HEK293 (cell line): Measurements from ENCODE around the gene SIRPB2.

Experiments used
- CTCF ChIA-PET: fragments of 350-600 bp; formaldehyde crosslinking; extraction: SDS; loops from one replicate; lab custom pipeline; 2021; ENCODE audit warnings: antibody characterized with exemption; lab: Yijun Ruan, JAX
- POLR2A ChIA-PET: fragments of 300-600 bp; formaldehyde crosslinking; extraction: SDS; loops from one replicate; lab custom pipeline; 2020; ENCODE audit warnings: antibody characterized with exemption, inconsistent platforms; lab: Yijun Ruan, JAX
- H3K27ac ChIP-seq: fragments of 200-500 bp; sonication (Bioruptor generic); 2 replicates; pipeline ENCODE4 v1.5.1; 2014; ENCODE audit warnings: low read depth, low read length, control low read depth, inconsistent platforms; ENCODE audit errors: extremely low read depth
- H3K36me3 ChIP-seq, 2 experiments: fragments of 200-500 bp in 1 of 2; sonication (Bioruptor generic) in 1 of 2; 1 replicate in 1 of 2; 2 replicates in 1 of 2; pipeline ENCODE4 v1.5.1; 2014 to 2017; ENCODE audit warnings: inconsistent platforms in 2 of 2, low read length in 2 of 2; ENCODE audit not compliant: control insufficient read depth in 2 of 2, insufficient read depth in 1 of 2
- H3K4me1 ChIP-seq: fragments of 200-500 bp; sonication (Bioruptor generic); 2 replicates; pipeline ENCODE4 v1.5.1; 2014; ENCODE audit warnings: mild to moderate bottlenecking, low read length, inconsistent platforms; ENCODE audit not compliant: control insufficient read depth, insufficient read depth
- H3K4me3 ChIP-seq: 2 replicates; pipeline ENCODE4 v1.5.1; 2011; ENCODE audit warnings: low read depth, mild to moderate bottlenecking, control low read depth, low read length, moderate library complexity
- H3K9me3 ChIP-seq: fragments of 200-500 bp; sonication (Bioruptor generic); 2 replicates; pipeline ENCODE4 v1.5.1; 2014; ENCODE audit warnings: low read depth, low read length, inconsistent platforms; ENCODE audit not compliant: control insufficient read depth, insufficient read depth
- GFI1B ChIP-seq: fragments of 450-650 bp; formaldehyde crosslinking; IDR thresholded peaks from 2 replicates; pipeline ENCODE4 v1.5.1; 2016; ENCODE audit warnings: missing biosample characterization, missing genetic modification characterization
- GLIS1 ChIP-seq: fragments of 450-650 bp; formaldehyde crosslinking; IDR thresholded peaks from 2 replicates; pipeline ENCODE4 v1.5.1; 2016; ENCODE audit warnings: missing biosample characterization, missing genetic modification characterization
- OVOL3 ChIP-seq: fragments of 450-650 bp; formaldehyde crosslinking; IDR thresholded peaks from 2 replicates; pipeline ENCODE4 v1.5.1; 2016; ENCODE audit warnings: missing biosample characterization, missing genetic modification characterization
- PRDM2 ChIP-seq: fragments of 450-650 bp; formaldehyde crosslinking; IDR thresholded peaks from 2 replicates; pipeline ENCODE4 v1.5.1; 2016; ENCODE audit warnings: missing biosample characterization, missing genetic modification characterization, borderline replicate concordance
- SP3 ChIP-seq: fragments of 450-650 bp; formaldehyde crosslinking; IDR thresholded peaks from 2 replicates; pipeline ENCODE4 v1.5.1; 2016; ENCODE audit warnings: missing biosample characterization, missing genetic modification characterization
- YY1 ChIP-seq: fragments of 450-650 bp; formaldehyde crosslinking; IDR thresholded peaks from 2 replicates; pipeline ENCODE4 v1.5.1; 2018; ENCODE audit warnings: missing biosample characterization, missing genetic modification characterization
- ZBTB8A ChIP-seq: fragments of 450-650 bp; formaldehyde crosslinking; IDR thresholded peaks from 2 replicates; pipeline ENCODE4 v1.5.1; 2016; ENCODE audit warnings: missing biosample characterization, missing genetic modification characterization
- ZNF10 ChIP-seq: fragments of 450-650 bp; formaldehyde crosslinking; IDR thresholded peaks from 2 replicates; pipeline ENCODE4 v1.5.1; 2017; ENCODE audit warnings: missing biosample characterization, missing genetic modification characterization
- ZNF19 ChIP-seq: fragments of 450-650 bp; formaldehyde crosslinking; IDR thresholded peaks from 2 replicates; pipeline ENCODE4; 2016; ENCODE audit warnings: missing biosample characterization, missing genetic modification characterization, low read depth
- ZNF266 ChIP-seq: fragments of 450-650 bp; formaldehyde crosslinking; IDR thresholded peaks from 2 replicates; pipeline ENCODE4 v1.5.1; 2016; ENCODE audit warnings: missing biosample characterization, missing genetic modification characterization, low read depth
- ZNF311 ChIP-seq: fragments of 450-650 bp; formaldehyde crosslinking; IDR thresholded peaks from 2 replicates; pipeline ENCODE4 v1.5.1; 2017; ENCODE audit warnings: missing biosample characterization, missing genetic modification characterization, borderline replicate concordance
- ZNF354C ChIP-seq: fragments of 450-650 bp; formaldehyde crosslinking; IDR thresholded peaks from 2 replicates; pipeline ENCODE4 v1.5.1; 2016; ENCODE audit warnings: missing biosample characterization, missing genetic modification characterization, low read depth, borderline replicate concordance
- ZNF366 ChIP-seq: fragments of 450-650 bp; formaldehyde crosslinking; conservative IDR thresholded peaks from 2 replicates; pipeline ENCODE4 v1.5.1; 2016; ENCODE audit warnings: missing biosample characterization, missing genetic modification characterization
- ZNF433 ChIP-seq: fragments of 450-650 bp; formaldehyde crosslinking; IDR thresholded peaks from 2 replicates; pipeline ENCODE4 v1.5.1; 2016; ENCODE audit warnings: missing biosample characterization, missing genetic modification characterization, low read depth
- ZNF530 ChIP-seq: fragments of 450-650 bp; formaldehyde crosslinking; IDR thresholded peaks from 2 replicates; pipeline ENCODE4 v1.5.1; 2016; ENCODE audit warnings: low read depth, missing biosample characterization, missing genetic modification characterization
- ZNF585B ChIP-seq: fragments of 450-650 bp; formaldehyde crosslinking; IDR thresholded peaks from 2 replicates; pipeline ENCODE4 v1.5.1; 2016; ENCODE audit warnings: missing biosample characterization, missing genetic modification characterization
- TF ChIP-seq, protein P1 (sequence below): fragments of 450-650 bp; formaldehyde crosslinking; IDR thresholded peaks from 2 replicates; pipeline ENCODE4 v1.5.1; 2016; ENCODE audit warnings: missing biosample characterization, missing genetic modification characterization, low read depth
- TF ChIP-seq, protein P2 (sequence below): fragments of 450-650 bp; formaldehyde crosslinking; IDR thresholded peaks from 2 replicates; pipeline ENCODE4 v1.5.1; 2017; ENCODE audit warnings: missing biosample characterization, missing genetic modification characterization
- TF ChIP-seq, protein P3 (sequence below): sonication (generic); formaldehyde crosslinking; IDR thresholded peaks from 2 replicates; pipeline ENCODE4 v1.8.1; 2022; ENCODE audit warnings: mild to moderate bottlenecking, moderate library complexity, missing genetic modification reagents
- TF ChIP-seq, protein P4 (sequence below): fragments of 450-650 bp; formaldehyde crosslinking; IDR thresholded peaks from 2 replicates; pipeline ENCODE4 v1.5.1; 2016; ENCODE audit warnings: missing biosample characterization, missing genetic modification characterization
- TF ChIP-seq, protein P5 (sequence below): fragments of 450-650 bp; formaldehyde crosslinking; IDR thresholded peaks from 2 replicates; pipeline ENCODE4 v1.5.1; 2016; ENCODE audit warnings: missing biosample characterization, missing genetic modification characterization

The SIRPB2 gene

GRCh38 chr20:1527923-1528322 is 36.7 kb upstream of the SIRPB2 start (continued):
- TF ChIP-seq ZNF433 (tag by site-specific recombination) (no peak), ZNF266 (no peak), ZNF19 (no peak), ZNF530 (no peak)
- TF ChIP-seq, protein P1, sequence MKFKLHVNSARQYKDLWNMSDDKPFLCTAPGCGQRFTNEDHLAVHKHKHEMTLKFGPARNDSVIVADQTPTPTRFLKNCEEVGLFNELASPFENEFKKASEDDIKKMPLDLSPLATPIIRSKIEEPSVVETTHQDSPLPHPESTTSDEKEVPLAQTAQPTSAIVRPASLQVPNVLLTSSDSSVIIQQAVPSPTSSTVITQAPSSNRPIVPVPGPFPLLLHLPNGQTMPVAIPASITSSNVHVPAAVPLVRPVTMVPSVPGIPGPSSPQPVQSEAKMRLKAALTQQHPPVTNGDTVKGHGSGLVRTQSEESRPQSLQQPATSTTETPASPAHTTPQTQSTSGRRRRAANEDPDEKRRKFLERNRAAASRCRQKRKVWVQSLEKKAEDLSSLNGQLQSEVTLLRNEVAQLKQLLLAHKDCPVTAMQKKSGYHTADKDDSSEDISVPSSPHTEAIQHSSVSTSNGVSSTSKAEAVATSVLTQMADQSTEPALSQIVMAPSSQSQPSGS (tag by site-specific recombination) = no peak

DNA sequence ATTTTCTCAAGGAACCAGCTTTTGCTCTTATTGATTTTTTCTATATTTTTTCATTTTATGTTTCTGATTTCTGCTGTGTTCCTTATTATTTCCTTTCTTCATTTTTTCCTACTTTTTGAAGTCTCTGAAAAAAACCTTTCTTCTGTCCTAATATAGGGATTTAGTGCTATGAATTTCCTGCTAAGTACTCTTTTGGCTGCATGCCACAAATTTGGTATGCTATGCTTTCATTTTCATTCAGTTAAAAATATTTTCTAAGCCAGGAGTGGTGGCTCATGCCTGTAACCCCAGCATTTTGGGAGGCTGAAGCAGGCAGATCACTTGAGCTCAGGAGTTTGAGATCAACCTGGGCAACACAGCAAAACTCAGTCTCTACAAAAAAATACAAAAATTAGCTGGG is 35.7 kb upstream of the SIRPB2 start:
- ChIA-PET CTCF (interaction anchor here (3.0 kb wide), 1 partner anchor 23 kb away, joined by 19 read pairs; no protein-coding TSS in a partner anchor), POLR2A (no interaction called here)
- no peak overlapping the region for H3K27ac ChIP-seq
- H3K4me3 ChIP-seq = no peak overlapping the region
- H3K36me3 ChIP-seq = no peaks in the 10 kb centered on the region
- no peaks in the 10 kb centered on the region for H3K9me3 ChIP-seq
- no peaks in the 10 kb centered on the region for H3K4me1 ChIP-seq
- no peak for TF ChIP-seq OVOL3 (tag by site-specific recombination)
- TF ChIP-seq, protein P2, sequence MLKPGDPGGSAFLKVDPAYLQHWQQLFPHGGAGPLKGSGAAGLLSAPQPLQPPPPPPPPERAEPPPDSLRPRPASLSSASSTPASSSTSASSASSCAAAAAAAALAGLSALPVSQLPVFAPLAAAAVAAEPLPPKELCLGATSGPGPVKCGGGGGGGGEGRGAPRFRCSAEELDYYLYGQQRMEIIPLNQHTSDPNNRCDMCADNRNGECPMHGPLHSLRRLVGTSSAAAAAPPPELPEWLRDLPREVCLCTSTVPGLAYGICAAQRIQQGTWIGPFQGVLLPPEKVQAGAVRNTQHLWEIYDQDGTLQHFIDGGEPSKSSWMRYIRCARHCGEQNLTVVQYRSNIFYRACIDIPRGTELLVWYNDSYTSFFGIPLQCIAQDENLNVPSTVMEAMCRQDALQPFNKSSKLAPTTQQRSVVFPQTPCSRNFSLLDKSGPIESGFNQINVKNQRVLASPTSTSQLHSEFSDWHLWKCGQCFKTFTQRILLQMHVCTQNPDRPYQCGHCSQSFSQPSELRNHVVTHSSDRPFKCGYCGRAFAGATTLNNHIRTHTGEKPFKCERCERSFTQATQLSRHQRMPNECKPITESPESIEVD = no peak
- TF ChIP-seq GLIS1 (tag by site-specific recombination) = no peak
- TF ChIP-seq ZNF366 (tag by site-specific recombination) = no peak
- TF ChIP-seq ZNF354C = no peak
- TF ChIP-seq ZBTB8A (tag by site-specific recombination) = no peak
- TF ChIP-seq ZNF311 (tag by site-specific recombination) = no peak
- no peak for TF ChIP-seq SP3 (tag by site-specific recombination)
- TF ChIP-seq GFI1B = no peak
- no peak for TF ChIP-seq YY1
- TF ChIP-seq ZNF10 (tag by site-specific recombination) = no peak
- TF ChIP-seq ZNF585B (tag by site-specific recombination) = no peak
- TF ChIP-seq, protein P3, sequence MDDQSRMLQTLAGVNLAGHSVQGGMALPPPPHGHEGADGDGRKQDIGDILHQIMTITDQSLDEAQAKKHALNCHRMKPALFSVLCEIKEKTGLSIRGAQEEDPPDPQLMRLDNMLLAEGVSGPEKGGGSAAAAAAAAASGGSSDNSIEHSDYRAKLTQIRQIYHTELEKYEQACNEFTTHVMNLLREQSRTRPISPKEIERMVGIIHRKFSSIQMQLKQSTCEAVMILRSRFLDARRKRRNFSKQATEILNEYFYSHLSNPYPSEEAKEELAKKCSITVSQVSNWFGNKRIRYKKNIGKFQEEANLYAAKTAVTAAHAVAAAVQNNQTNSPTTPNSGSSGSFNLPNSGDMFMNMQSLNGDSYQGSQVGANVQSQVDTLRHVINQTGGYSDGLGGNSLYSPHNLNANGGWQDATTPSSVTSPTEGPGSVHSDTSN (CRISPR knock-in tag) = no peak
- no peak for TF ChIP-seq PRDM2 (tag by site-specific recombination)
- TF ChIP-seq, protein P4, sequence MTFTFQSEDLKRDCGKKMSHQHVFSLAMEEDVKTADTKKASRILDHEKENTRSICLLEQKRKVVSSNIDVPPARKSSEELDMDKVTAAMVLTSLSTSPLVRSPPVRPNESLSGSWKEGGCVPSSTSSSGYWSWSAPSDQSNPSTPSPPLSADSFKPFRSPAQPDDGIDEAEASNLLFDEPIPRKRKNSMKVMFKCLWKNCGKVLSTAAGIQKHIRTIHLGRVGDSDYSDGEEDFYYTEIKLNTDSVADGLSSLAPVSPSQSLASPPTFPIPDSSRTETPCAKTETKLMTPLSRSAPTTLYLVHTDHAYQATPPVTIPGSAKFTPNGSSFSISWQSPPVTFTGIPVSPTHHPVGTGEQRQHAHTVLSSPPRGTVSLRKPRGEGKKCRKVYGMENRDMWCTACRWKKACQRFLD (tag by site-specific recombination) = no peak
- TF ChIP-seq, protein P5, sequence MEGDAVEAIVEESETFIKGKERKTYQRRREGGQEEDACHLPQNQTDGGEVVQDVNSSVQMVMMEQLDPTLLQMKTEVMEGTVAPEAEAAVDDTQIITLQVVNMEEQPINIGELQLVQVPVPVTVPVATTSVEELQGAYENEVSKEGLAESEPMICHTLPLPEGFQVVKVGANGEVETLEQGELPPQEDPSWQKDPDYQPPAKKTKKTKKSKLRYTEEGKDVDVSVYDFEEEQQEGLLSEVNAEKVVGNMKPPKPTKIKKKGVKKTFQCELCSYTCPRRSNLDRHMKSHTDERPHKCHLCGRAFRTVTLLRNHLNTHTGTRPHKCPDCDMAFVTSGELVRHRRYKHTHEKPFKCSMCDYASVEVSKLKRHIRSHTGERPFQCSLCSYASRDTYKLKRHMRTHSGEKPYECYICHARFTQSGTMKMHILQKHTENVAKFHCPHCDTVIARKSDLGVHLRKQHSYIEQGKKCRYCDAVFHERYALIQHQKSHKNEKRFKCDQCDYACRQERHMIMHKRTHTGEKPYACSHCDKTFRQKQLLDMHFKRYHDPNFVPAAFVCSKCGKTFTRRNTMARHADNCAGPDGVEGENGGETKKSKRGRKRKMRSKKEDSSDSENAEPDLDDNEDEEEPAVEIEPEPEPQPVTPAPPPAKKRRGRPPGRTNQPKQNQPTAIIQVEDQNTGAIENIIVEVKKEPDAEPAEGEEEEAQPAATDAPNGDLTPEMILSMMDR (tag by site-specific recombination) = no peak
